Esophagus squamous epithelium (tissue), 5 donors: ENCODE data around the gene EEF1A2. TPM values are rescaled to one million over a fixed set of nuclear protein-coding genes. Genes with fewer than 3 reads are reported as not detected.
A peak's percentile ranks its signal among the peaks of the same experiment; 100 is the strongest.

Experiments used
- DNase-seq: peaks from one replicate; lab custom pipeline; 2025; lab: John Stamatoyannopoulos, UW
- H3K27ac ChIP-seq, 4 donors: fragments of 200-600 bp; sonication (generic); one replicate each; pipeline ENCODE4 v1.5.1; 2016 to 2019; ENCODE audit warnings: mild to moderate bottlenecking in 1 of 4
- H3K27me3 ChIP-seq, 4 donors: fragments of 200-600 bp; sonication (generic); 1 replicate in 3 of 4; 2 replicates in 1 of 4; pipeline versions ENCODE4 v1.5.1 to v1.6.0; 2017 to 2021; ENCODE audit warnings: antibody characterized with exemption in 1 of 4
- H3K36me3 ChIP-seq, 3 donors: fragments of 200-600 bp; sonication (generic); one replicate each; pipeline ENCODE4 v1.5.1; 2016 to 2019
- H3K4me1 ChIP-seq, 3 donors: fragments of 200-600 bp; sonication (generic); one replicate each; pipeline ENCODE4 v1.5.1; 2017 to 2019
- H3K4me3 ChIP-seq, 4 donors: fragments of 200-600 bp; sonication (generic); 1 replicate in 3 of 4; 2 replicates in 1 of 4; pipeline ENCODE4 v1.5.1; 2016 to 2019; ENCODE audit warnings: mild to moderate bottlenecking in 2 of 4, moderate library complexity in 1 of 4
- H3K9me3 ChIP-seq, 3 donors: fragments of 200-600 bp; sonication (generic); one replicate each; pipeline ENCODE4 v1.5.1; 2016 to 2019
- CTCF ChIP-seq, 6 experiments: fragments of 450-650 bp in 4 of 6; fragments of 200-600 bp in 2 of 6; sonication (generic) in 2 of 6; IDR thresholded peaks; one replicate each; pipeline ENCODE4 v1.5.1; 2016 to 2019; ENCODE audit warnings: antibody characterized with exemption in 6 of 6, mild to moderate bottlenecking in 4 of 6, moderate library complexity in 4 of 6
- POLR2A ChIP-seq, 4 donors: fragments of 450-650 bp; IDR thresholded peaks; one replicate each; pipeline ENCODE4 v1.6.1; 2017; ENCODE audit warnings: antibody characterized with exemption in 4 of 4, mild to moderate bottlenecking in 4 of 4, moderate library complexity in 3 of 4
- WGBS, 2 donors: methylation state at CpG; one replicate each; pipeline ENCODE4 v1.1.5; 2018; 5-methylcytosine and 5-hydroxymethylcytosine counted together
- intact Hi-C: fragments of 100-400 bp; cut with DNase I; formaldehyde crosslinking; loops from one replicate; pipeline ENCODE4 v1.15.0; 2022
- total RNA-seq, 4 donors: library from RNA; depleted of rRNA; stranded (reverse); fragments of >200 nt; gene quantifications; one replicate each; pipeline ENCODE4 v1.1.0, GENCODE V29; 2016
- donor health status: DM: yes; HTN: yes; CAD: no.

The EEF1A2 gene
- total RNA-seq, 4 donors from 2014 or later: 0.44 to 3.1 (median 1.9) TPM

- intact Hi-C loops: no loop called here
- no peak for DNase-seq
- Histone ChIP-seq H3K36me3 (no peaks in the 10 kb centered on the region), H3K4me1 (peaks cover 15 to 39% (median 29%) of the 10 kb centered on the region in 3 donors), H3K27me3 (peaks cover 0 to 89% (median 17%) of the 10 kb centered on the region in 4 donors), H3K9me3 (no peaks in the 10 kb centered on the region), H3K4me3 (peak overlapping the region in 1 of 4 donors; percentile 45), H3K27ac (no peak overlapping the region)
- TF ChIP-seq POLR2A (IDR thresholded peaks at IDR 0.05) (no peak), CTCF (IDR thresholded peaks at IDR 0.05) (no peak)
- WGBS, 2 donors: 79% methylated on average over 8 of the region's 20 CpGs; no CpG with 5 or more reads in 1 of the 2 donors
Measured at GRCh38 chr20:63497138-63497945, 1.5 kb downstream of the EEF1A2 start.

- DNase-seq: no peak
- H3K4me3 ChIP-seq: peak overlapping the region in 3 of 4 donors; percentile 33 to 62 (median 34)
- H3K9me3 ChIP-seq: no peaks in the 10 kb centered on the region
- intact Hi-C loops: no loop called here
- peaks cover 15 to 39% (median 29%) of the 10 kb centered on the region in 3 donors for H3K4me1 ChIP-seq
- 0 to 60% methylated on average over 1 to 2 of the region's 16 CpGs for WGBS, 2 donors
- TF ChIP-seq POLR2A (IDR thresholded peaks at IDR 0.05) (no peak), CTCF (IDR thresholded peaks at IDR 0.05) (no peak)
- H3K27me3 ChIP-seq: peaks cover 0 to 82% (median 17%) of the 10 kb centered on the region in 4 donors
- H3K36me3 ChIP-seq: no peaks in the 10 kb centered on the region
- no peak overlapping the region for H3K27ac ChIP-seq
Measured at GRCh38 chr20:63496596-63497120, 2.2 kb downstream of the EEF1A2 start.

- TF ChIP-seq POLR2A (IDR thresholded peaks at IDR 0.05): no peak
- TF ChIP-seq CTCF (IDR thresholded peaks at IDR 0.05): peak; percentile 85 to 94 (median 86)
- no peak for DNase-seq
- H3K27me3 ChIP-seq: peaks cover 0 to 80% (median 17%) of the 10 kb centered on the region in 4 donors
- H3K9me3 ChIP-seq: no peaks in the 10 kb centered on the region
- H3K4me1 ChIP-seq: peaks cover 15 to 39% (median 29%) of the 10 kb centered on the region in 3 donors
- WGBS, 2 donors: 8 to 29% methylated on average over 2 to 16 of the region's 48 CpGs
- H3K4me3 ChIP-seq: peak overlapping the region in 3 of 4 donors; percentile 33 to 62 (median 34)
- H3K27ac ChIP-seq: no peak overlapping the region
- intact Hi-C loops: no loop called here
- no peaks in the 10 kb centered on the region for H3K36me3 ChIP-seq
Measured at GRCh38 chr20:63495741-63496595, 2.9 kb downstream of the EEF1A2 start.

- intact Hi-C loops: no loop called here
- TF ChIP-seq CTCF (IDR thresholded peaks at IDR 0.05) (no peak), POLR2A (IDR thresholded peaks at IDR 0.05) (no peak)
- H3K36me3 ChIP-seq: no peaks in the 10 kb centered on the region
- no peak for DNase-seq
- no peak overlapping the region for H3K4me3 ChIP-seq
- peaks cover 0 to 80% (median 16%) of the 10 kb centered on the region in 4 donors for H3K27me3 ChIP-seq
- H3K9me3 ChIP-seq: no peaks in the 10 kb centered on the region
- H3K4me1 ChIP-seq: peaks cover 15 to 39% (median 29%) of the 10 kb centered on the region in 3 donors
- WGBS, 2 donors: 25 to 100% methylated on average over 1 to 2 of the region's 8 CpGs
- no peak overlapping the region for H3K27ac ChIP-seq
Measured at GRCh38 chr20:63495167-63495720, 3.6 kb downstream of the EEF1A2 start.
